Smooth muscle cell of the brain vasculature (primary cell): Measurements from ENCODE around the gene ABCC8.

Experiments used
- DNase-seq: peaks from one replicate; pipeline ENCODE4 v3.0.0-alpha.2; 2012; ENCODE audit warnings: low read depth, low spot score

ABCC8 gene

GRCh38 chr11:17476317-17477083, at the start of gene ABCC8:
TSS of gene ABCC8 (minus strand) at chr11:17476845. CDS start at chr11:17476776, 69 bp downstream.
- no peak for DNase-seq

GRCh38 chr11:17526326-17526725, 49.7 kb upstream of the ABCC8 start:
- DNase-seq: no peak

- no peak for DNase-seq
Measured at GRCh38 chr11:17525570-17525969, 48.9 kb upstream of the ABCC8 start.

- DNase-seq: no peak
Measured at GRCh38 chr11:17524221-17524620, 47.6 kb upstream of the ABCC8 start.

GRCh38 chr11:17522655-17523054, 46.0 kb upstream of the ABCC8 start:
- DNase-seq: no peak

- no peak for DNase-seq
Measured at GRCh38 chr11:17521106-17521900, 44.7 kb upstream of the ABCC8 start.

GRCh38 chr11:17519061-17519885, 42.6 kb upstream of the ABCC8 start:
- no peak for DNase-seq

- DNase-seq: no peak
Measured at GRCh38 chr11:17518366-17518765, 41.7 kb upstream of the ABCC8 start.

- no peak for DNase-seq
Measured at GRCh38 chr11:17517186-17517585, 40.5 kb upstream of the ABCC8 start.

- DNase-seq: no peak
Measured at GRCh38 chr11:17516551-17517150, 40.0 kb upstream of the ABCC8 start.

GRCh38 chr11:17515443-17516176, 39.0 kb upstream of the ABCC8 start:
- no peak for DNase-seq

- no peak for DNase-seq
Measured at GRCh38 chr11:17514476-17514875, 37.8 kb upstream of the ABCC8 start.

- no peak for DNase-seq
Measured at GRCh38 chr11:17513853-17514252, 37.2 kb upstream of the ABCC8 start.

GRCh38 chr11:17512101-17512500, 35.5 kb upstream of the ABCC8 start:
- no peak for DNase-seq

- DNase-seq: no peak
Measured at GRCh38 chr11:17511571-17511970, 34.9 kb upstream of the ABCC8 start.

- DNase-seq: no peak
Measured at GRCh38 chr11:17510507-17511206, 34.0 kb upstream of the ABCC8 start.

GRCh38 chr11:17508791-17509190, 32.1 kb upstream of the ABCC8 start:
- no peak for DNase-seq

- no peak for DNase-seq
Measured at GRCh38 chr11:17508306-17508705, 31.7 kb upstream of the ABCC8 start.

GRCh38 chr11:17507773-17508172, 31.1 kb upstream of the ABCC8 start:
- no peak for DNase-seq

GRCh38 chr11:17506942-17507341, 30.3 kb upstream of the ABCC8 start:
- DNase-seq: no peak
